Measurements from ENCODE around the gene GPR173. TPM values are rescaled to one million over a fixed set of nuclear protein-coding genes. Genes with fewer than 3 reads are reported as not detected.

Gene GPR173
- total RNA-seq, 1 experiment from 2014 or later, result 3.4 TPM

Other genes starting within 250 kb of the GPR173 start
- not detected in 2 replicates for gene XAGE5, start 237.5 kb upstream of the GPR173 start, total RNA-seq (2014; rRNA removed; shearing (Covaris generic))
- gene XAGE3, start 180.7 kb upstream of the GPR173 start, total RNA-seq (2014; rRNA removed; shearing (Covaris generic)), result not detected in 2 replicates
- 21.5 and 24.3 TPM in 2 replicates for gene FAM156B, start 151.5 kb upstream of the GPR173 start, total RNA-seq (2014; rRNA removed; shearing (Covaris generic))
- 7.2 and 8.8 TPM in 2 replicates for gene FAM156A, start 90.3 kb upstream of the GPR173 start, total RNA-seq (2014; rRNA removed; shearing (Covaris generic))
- gene TSPYL2, start 33.6 kb downstream of the GPR173 start, total RNA-seq (2014; rRNA removed; shearing (Covaris generic)), result 7.6 and 11.2 TPM in 2 replicates
- 4.1 and 7.3 TPM in 2 replicates for gene KANTR, start 45.4 kb downstream of the GPR173 start, total RNA-seq (2014; rRNA removed; shearing (Covaris generic))
- 68.1 and 69.3 TPM in 2 replicates for gene KDM5C, start 176.4 kb downstream of the GPR173 start, total RNA-seq (2014; rRNA removed; shearing (Covaris generic))
- 13.4 and 16.9 TPM in 2 replicates for gene IQSEC2, start 232.8 kb downstream of the GPR173 start, total RNA-seq (2014; rRNA removed; shearing (Covaris generic))

Data from H7 (cell line).